ENCODE results near the gene IL1RN.

- no peak for TF ChIP-seq CTCF (IDR thresholded peaks at IDR 0.05)
- TF ChIP-seq POLR2AphosphoS5 (IDR thresholded peaks at IDR 0.05): no peak
- TF ChIP-seq POLR2A (IDR thresholded peaks at IDR 0.05): no peak
Measured at GRCh38 chr2:113174376-113174750, 47.0 kb downstream of the IL1RN start.
